PC-9 (cell line): ENCODE data around the gene PLTP. TPM values are rescaled to one million over a fixed set of nuclear protein-coding genes. Genes with fewer than 3 reads are reported as not detected.
A peak's percentile ranks its signal among the peaks of the same experiment; 100 is the strongest.

Source experiments
- BruUV-seq: library from RNA; stranded (reverse); fragments of 400-500 nt; replicated peaks from 2 replicates; lab custom pipeline; 2021; lab: Mats Ljungman, UMichigan
- CTCF ChIA-PET: fragments of 300-600 bp; sonication (Branson Sonifier 250); formaldehyde crosslinking; loops from one replicate; lab custom pipeline; 2022; ENCODE audit warnings: antibody characterized with exemption; lab: Charles Lee
- POLR2A ChIA-PET: fragments of 300-600 bp; sonication (Branson Sonifier 250); formaldehyde crosslinking; loops from one replicate; lab custom pipeline; 2022; ENCODE audit warnings: antibody characterized with exemption; ENCODE audit not compliant: unreplicated experiment; lab: Charles Lee
- DNase-seq, 2 experiments: peaks; one replicate each; pipeline versions ENCODE4 v3.0.0 to v3.0.0-alpha.2; 2015 to 2022; ENCODE audit warnings: mixed read lengths in 1 of 2
- H2AFZ ChIP-seq: fragments of 200-600 bp; sonication (generic); 2 replicates; pipeline ENCODE4 v1.8.1; 2017; ENCODE audit warnings: antibody characterized with exemption
- H3F3A ChIP-seq: fragments of 200-600 bp; sonication (generic); 2 replicates; pipeline ENCODE4 v1.8.1; 2017; ENCODE audit warnings: antibody characterized with exemption, mild to moderate bottlenecking, low read depth; ENCODE audit not compliant: insufficient read depth
- H3K27ac ChIP-seq: fragments of 200-600 bp; sonication (generic); 2 replicates; pipeline ENCODE4 v1.6.1; 2016; ENCODE audit warnings: mixed run types
- H3K27me3 ChIP-seq: fragments of 200-600 bp; sonication (generic); 2 replicates; pipeline ENCODE4 v1.6.1; 2016; ENCODE audit warnings: low read depth, mixed run types; ENCODE audit not compliant: insufficient read depth
- H3K36me3 ChIP-seq: fragments of 200-600 bp; sonication (generic); 2 replicates; pipeline ENCODE4 v1.6.1; 2016; ENCODE audit warnings: low read depth, mixed run types
- H3K4me1 ChIP-seq: fragments of 200-600 bp; sonication (generic); replicated peaks from 2 replicates; pipeline ENCODE4 v1.6.1; 2016; ENCODE audit warnings: mixed run types; ENCODE audit not compliant: insufficient read depth
- H3K4me2 ChIP-seq: fragments of 200-600 bp; sonication (generic); 2 replicates; pipeline ENCODE4 v1.6.1; 2017; ENCODE audit warnings: mixed run types
- H3K4me3 ChIP-seq: fragments of 200-600 bp; sonication (generic); 2 replicates; pipeline ENCODE4 v1.6.1; 2016; ENCODE audit warnings: mixed run types
- H3K79me2 ChIP-seq: fragments of 200-600 bp; sonication (generic); 2 replicates; pipeline ENCODE4 v1.6.1; 2017; ENCODE audit warnings: low read depth, mixed run types
- H3K9me2 ChIP-seq: fragments of 200-600 bp; sonication (generic); 2 replicates; pipeline ENCODE4 v1.8.1; 2017; ENCODE audit warnings: mild to moderate bottlenecking; ENCODE audit not compliant: insufficient read depth
- H3K9me3 ChIP-seq: fragments of 200-600 bp; sonication (generic); 2 replicates; pipeline ENCODE4 v1.8.1; 2016; ENCODE audit warnings: low read depth; ENCODE audit not compliant: insufficient read depth
- H4K20me1 ChIP-seq: fragments of 200-600 bp; sonication (generic); 2 replicates; pipeline ENCODE4 v1.8.1; 2017; ENCODE audit not compliant: insufficient read depth
- CTCF ChIP-seq: fragments of 200-600 bp; sonication (generic); conservative IDR thresholded peaks from 2 replicates; pipeline ENCODE4 v1.6.1; 2017; ENCODE audit warnings: mixed run types, antibody characterized with exemption, mild to moderate bottlenecking, moderate library complexity
- EZH2 ChIP-seq: fragments of 200-600 bp; sonication (generic); IDR thresholded peaks from 2 replicates; pipeline ENCODE4 v1.8.0; 2017; ENCODE audit warnings: antibody characterized with exemption, low read depth
- intact Hi-C: fragments of 100-400 bp; cut with micrococcal nuclease; formaldehyde crosslinking; loops from one replicate; pipeline ENCODE4 v1.10.0; 2022; ENCODE audit not compliant: unreplicated experiment
- total RNA-seq: library from RNA; stranded (reverse); gene quantifications from 2 replicates; pipeline ENCODE4 v1.2.3, GENCODE V29; 2021

PLTP gene
- total RNA-seq, 1 experiment from 2014 or later: 127 TPM

GRCh38 chr20:45910670-45911485 is 1.1 kb downstream of the PLTP start:
- TSS peak; percentile 99 for BruUV-seq
- H3K9me2 ChIP-seq: no peaks in the 10 kb centered on the region

GRCh38 chr20:45909817-45910669 is 1.9 kb downstream of the PLTP start:
- H2AFZ ChIP-seq: no peak overlapping the region
- ChIA-PET POLR2A (interaction anchor here (0.6 kb wide), 1 partner anchor 135 kb away, joined by 4 read pairs; no protein-coding TSS in a partner anchor), CTCF (interaction anchor here (0.6 kb wide), 1 partner anchor 837 kb away, joined by 5 read pairs; no protein-coding TSS in a partner anchor)
- intact Hi-C loops: loop anchor here (2.0 kb wide), 1 partner anchor 25 kb away; the partner anchor contains the start of gene PCIF1
- no peak overlapping the region for H3K27ac ChIP-seq
- TF ChIP-seq EZH2: no peak
- TF ChIP-seq CTCF: no peak
- H3K79me2 ChIP-seq: peaks cover 6% of the 10 kb centered on the region
- TSS peak; percentile 9 for BruUV-seq
- peaks cover 29% of the 10 kb centered on the region for H3K4me1 ChIP-seq
- H3K4me2 ChIP-seq: peak overlapping the region; percentile 14; the same call in 1 of the 2 replicates
- H3K36me3 ChIP-seq: 0 out of 2 replicates have a peak, but pooled peaks cover 5% of the 10 kb centered on the region
- H3K4me3 ChIP-seq: no peak overlapping the region
- H3K27me3 ChIP-seq: no peaks in the 10 kb centered on the region
- H4K20me1 ChIP-seq: peaks cover 9% of the 10 kb centered on the region
- peaks cover 35% of the 10 kb centered on the region for H3F3A ChIP-seq
- DNase-seq: no peak
- H3K9me3 ChIP-seq: no peaks in the 10 kb centered on the region
- no peaks in the 10 kb centered on the region for H3K9me2 ChIP-seq

More at GRCh38 chr20:45910670-45911485, 1.1 kb downstream of the PLTP start:
- 0 out of 2 replicates have a peak, but pooled peaks cover 4% of the 10 kb centered on the region for H3K36me3 ChIP-seq
- ChIA-PET POLR2A (interaction anchor here (0.6 kb wide), 1 partner anchor 136 kb away, joined by 4 read pairs; no protein-coding TSS in a partner anchor), CTCF (interaction anchor here (0.6 to 0.7 kb wide), 2 partner anchors 51 to 838 kb away, joined by 5 to 6 read pairs; no protein-coding TSS in a partner anchor)
- H3K79me2 ChIP-seq: peaks cover 6% of the 10 kb centered on the region
- H3K27me3 ChIP-seq: no peaks in the 10 kb centered on the region
- peak; percentile 98 to 100 for DNase-seq
- H3K4me3 ChIP-seq: peak overlapping the region; percentile 63
- TF ChIP-seq EZH2 (no peak), CTCF (no peak)
- intact Hi-C loops: loop anchor here (2.0 kb wide), 1 partner anchor 24 kb away; the partner anchor contains the start of gene PCIF1
- H3K9me3 ChIP-seq: no peaks in the 10 kb centered on the region
- H3K4me1 ChIP-seq: peaks cover 22% of the 10 kb centered on the region
- peaks cover 27% of the 10 kb centered on the region for H3F3A ChIP-seq
- peak overlapping the region; percentile 77 for H3K4me2 ChIP-seq
- peak overlapping the region; percentile 38 for H3K27ac ChIP-seq
- H4K20me1 ChIP-seq: peaks cover 4% of the 10 kb centered on the region; the same call in 1 of the 2 replicates
- H2AFZ ChIP-seq: peak overlapping the region; percentile 66

- H3K4me3 ChIP-seq: no peak overlapping the region
- peaks cover 11% of the 10 kb centered on the region for H3K36me3 ChIP-seq
- POLR2A ChIA-PET: no interaction called here
- no peaks in the 10 kb centered on the region for H3K9me3 ChIP-seq
- CTCF ChIA-PET: no interaction called here
- no peak for TF ChIP-seq CTCF
- TF ChIP-seq EZH2: no peak
- H3K4me2 ChIP-seq: no peak overlapping the region
- peaks cover 6% of the 10 kb centered on the region for H3K79me2 ChIP-seq
- no peaks in the 10 kb centered on the region for H3K27me3 ChIP-seq
- H3F3A ChIP-seq: peaks cover 29% of the 10 kb centered on the region
- H3K9me2 ChIP-seq: no peaks in the 10 kb centered on the region
- H3K4me1 ChIP-seq: peaks cover 24% of the 10 kb centered on the region
- no peak for DNase-seq
- intact Hi-C loops: no loop called here
- no peak overlapping the region for H2AFZ ChIP-seq
- H3K27ac ChIP-seq: no peak overlapping the region
- no TSS peak for BruUV-seq
- H4K20me1 ChIP-seq: peaks cover 9% of the 10 kb centered on the region
Measured at GRCh38 chr20:45909336-45909808, 2.6 kb downstream of the PLTP start.
